Inflammatory macrophage treated with lipopolysaccharide for 4 hours (primary cell): ENCODE results near the gene THSD4.
"Not testable (repeated sequence)": the region's sequence is repeated elsewhere in the genome, so short reads cannot be mapped to it uniquely, and the experiment has no call there.

Source experiments
- DNase-seq: peaks from one replicate; pipeline ENCODE4 v3.0.0-alpha.2; 2020

The THSD4 gene

GRCh38 chr15:71124937-71125790 lies 9.9 kb downstream of the THSD4 start:
- no peak for DNase-seq

GRCh38 chr15:71125831-71126450 lies 10.7 kb downstream of the THSD4 start:
- DNase-seq, result no peak

- DNase-seq, result no peak
These were observed 11.8 kb downstream of the THSD4 start for GRCh38 chr15:71127083-71127482.

GRCh38 chr15:71128159-71128558 lies 12.9 kb downstream of the THSD4 start:
- not testable (repeated sequence) for DNase-seq

GRCh38 chr15:71128939-71129562 lies 13.8 kb downstream of the THSD4 start:
- no peak for DNase-seq

- no peak for DNase-seq
These were observed 14.4 kb downstream of the THSD4 start for GRCh38 chr15:71129669-71130068.

- DNase-seq, result no peak
These were observed 16.5 kb downstream of the THSD4 start for GRCh38 chr15:71131601-71132362.

- no peak for DNase-seq
These were observed 18.6 kb downstream of the THSD4 start for GRCh38 chr15:71133747-71134472.

- no peak for DNase-seq
These were observed 21.0 kb downstream of the THSD4 start for GRCh38 chr15:71136159-71136783.

- DNase-seq, result no peak
These were observed 21.7 kb downstream of the THSD4 start for GRCh38 chr15:71136793-71137518.

- DNase-seq, result no peak
These were observed 23.2 kb downstream of the THSD4 start for GRCh38 chr15:71138473-71138872.

GRCh38 chr15:71139241-71139640 lies 24.0 kb downstream of the THSD4 start:
- no peak for DNase-seq

GRCh38 chr15:71141572-71141971 lies 26.3 kb downstream of the THSD4 start:
- no peak for DNase-seq

GRCh38 chr15:71142780-71143179 lies 27.5 kb downstream of the THSD4 start:
- no peak for DNase-seq

- no peak for DNase-seq
These were observed 28.4 kb downstream of the THSD4 start for GRCh38 chr15:71143373-71144310.

- DNase-seq, result no peak
These were observed 30.4 kb downstream of the THSD4 start for GRCh38 chr15:71145648-71146047.

- no peak for DNase-seq
These were observed 31.3 kb downstream of the THSD4 start for GRCh38 chr15:71146580-71146982.

- no peak for DNase-seq
These were observed 32.8 kb downstream of the THSD4 start for GRCh38 chr15:71148048-71148447.

- no peak for DNase-seq
These were observed 34.6 kb downstream of the THSD4 start for GRCh38 chr15:71149646-71150557.
